BE2C (cell line): Measurements from ENCODE around the gene PFN3.
"Not testable (repeated sequence)": the region's sequence is repeated elsewhere in the genome, so short reads cannot be mapped to it uniquely, and the experiment has no call there.

Experiments used
- DNase-seq: peaks from one replicate; pipeline ENCODE4 v3.0.0-alpha.2; 2020
- H3K27me3 ChIP-seq: fragments of 250-450 bp; sonication (Bioruptor Pico); 2 replicates; pipeline ENCODE4 v1.5.1; 2020; ENCODE audit warnings: mild to moderate bottlenecking
- H3K36me3 ChIP-seq: fragments of 250-450 bp; sonication (Bioruptor Pico); 2 replicates; pipeline ENCODE4 v1.5.1; 2020; ENCODE audit warnings: mild to moderate bottlenecking
- H3K4me1 ChIP-seq: fragments of 250-450 bp; sonication (Bioruptor Pico); 2 replicates; pipeline ENCODE4 v1.5.1; 2020
- H3K4me3 ChIP-seq: 2 replicates; pipeline ENCODE4 v1.5.1; 2011; ENCODE audit warnings: low read depth, low read length
- H3K9me3 ChIP-seq: fragments of 250-450 bp; sonication (Bioruptor Pico); 2 replicates; pipeline ENCODE4 v1.5.1; 2020
- CTCF ChIP-seq: IDR thresholded peaks from 2 replicates; pipeline ENCODE4 v1.5.1; 2012; ENCODE audit warnings: mild to moderate bottlenecking, low read depth, low read length

PFN3 gene

GRCh38 chr5:177376107-177376506 lies 24.4 kb downstream of the PFN3 start:
- no peak overlapping the region for H3K4me3 ChIP-seq
- H3K4me1 ChIP-seq, result no peaks in the 10 kb centered on the region
- no peak for DNase-seq

GRCh38 chr5:177375516-177375915 lies 24.9 kb downstream of the PFN3 start:
- H3K27me3 ChIP-seq, H3K36me3 ChIP-seq, H3K4me3 ChIP-seq, DNase-seq, H3K9me3 ChIP-seq, H3K4me1 ChIP-seq: not testable (repeated sequence)

More at GRCh38 chr5:177376107-177376506, 24.4 kb downstream of the PFN3 start:
- no peaks in the 10 kb centered on the region for H3K36me3 ChIP-seq
- TF ChIP-seq CTCF, result no peak
- no peaks in the 10 kb centered on the region for H3K9me3 ChIP-seq
- no peaks in the 10 kb centered on the region for H3K27me3 ChIP-seq

- H3K27me3 ChIP-seq, result no peaks in the 10 kb centered on the region
- H3K9me3 ChIP-seq, result no peaks in the 10 kb centered on the region
- no peak for DNase-seq
- no peaks in the 10 kb centered on the region for H3K4me1 ChIP-seq
- H3K36me3 ChIP-seq, result no peaks in the 10 kb centered on the region
- H3K4me3 ChIP-seq, result no peak overlapping the region
- TF ChIP-seq CTCF, result no peak
Observed at GRCh38 chr5:177374211-177374610, 26.2 kb downstream of the PFN3 start.

GRCh38 chr5:177373806-177374205 lies 26.7 kb downstream of the PFN3 start:
- Histone ChIP-seq H3K36me3 (no peaks in the 10 kb centered on the region), H3K4me3 (no peak overlapping the region), H3K4me1 (no peaks in the 10 kb centered on the region), H3K9me3 (no peaks in the 10 kb centered on the region), H3K27me3 (no peaks in the 10 kb centered on the region)
- TF ChIP-seq CTCF, result no peak
- no peak for DNase-seq

- no peak for TF ChIP-seq CTCF
- Histone ChIP-seq H3K4me1 (no peaks in the 10 kb centered on the region), H3K4me3 (no peak overlapping the region)
Observed at GRCh38 chr5:177372910-177373309, 27.6 kb downstream of the PFN3 start.

GRCh38 chr5:177372034-177372896 lies 28.2 kb downstream of the PFN3 start:
- no peak overlapping the region for H3K4me3 ChIP-seq
- no peaks in the 10 kb centered on the region for H3K4me1 ChIP-seq
- H3K27me3 ChIP-seq, result no peaks in the 10 kb centered on the region
- DNase-seq, result no peak
- no peaks in the 10 kb centered on the region for H3K9me3 ChIP-seq
- H3K36me3 ChIP-seq, result no peaks in the 10 kb centered on the region
- TF ChIP-seq CTCF, result no peak

More at GRCh38 chr5:177372910-177373309, 27.6 kb downstream of the PFN3 start:
- Histone ChIP-seq H3K36me3 (no peaks in the 10 kb centered on the region), H3K27me3 (no peaks in the 10 kb centered on the region), H3K9me3 (no peaks in the 10 kb centered on the region)
- no peak for DNase-seq
